Measurements from ENCODE around the gene MIA2. TPM values are rescaled to one million over a fixed set of nuclear protein-coding genes. Genes with fewer than 3 reads are reported as not detected.

The MIA2 gene
- total and polyA plus RNA-seq, 9 of the 15 experiments (the other 6 are each of a cell fraction or from before 2014, with no cell fraction given) = 6.0 to 21.8 (median 12.8) TPM

GRCh38 chr14:39268393-39268792 lies 34.7 kb downstream of the MIA2 start (continued):
- TF ChIP-seq E2F5 (CRISPR knock-in tag; IDR thresholded peaks at IDR 0.05) (no peak), DPF2 (IDR thresholded peaks at IDR 0.05) (peak; percentile 17; the same call in 1 of the 2 replicates), ZKSCAN1 (IDR thresholded peaks at IDR 0.05; ENCODE audit: low read depth, low read length) (no peak), MLLT1 (IDR thresholded peaks at IDR 0.05) (0 out of 4 replicates have a peak, but pooled peaks of 1 of the 2 experiments have one; percentile 46), PATZ1 (CRISPR knock-in tag; IDR thresholded peaks at IDR 0.05; ENCODE audit: borderline replicate concordance) (no peak), CTBP1 (IDR thresholded peaks at IDR 0.05; ENCODE audit: borderline replicate concordance) (0 out of 2 replicates have a peak, but pooled peaks have one; percentile 18), SMARCA4 (IDR thresholded peaks at IDR 0.05) (0 out of 2 replicates have a peak, but pooled peaks have one; percentile 13)
